Uterus (tissue), 4 donors: Measurements from ENCODE around the gene TRAPPC6A. TPM values are rescaled to one million over a fixed set of nuclear protein-coding genes. Genes with fewer than 3 reads are reported as not detected.

ENCODE experiments used
- DNase-seq, 2 donors: peaks; one replicate each; pipeline ENCODE4 v3.0.0-alpha.2; 2019 to 2020
- H3K27ac ChIP-seq, 2 donors: fragments of 200-600 bp; sonication (generic); 1 replicate in 1 of 2; 2 replicates in 1 of 2; pipeline ENCODE4 v1.5.1; 2016 to 2018
- H3K27me3 ChIP-seq, 2 donors: fragments of 200-600 bp; sonication (generic); one replicate each; pipeline ENCODE4 v1.5.1; 2018 to 2019; ENCODE audit warnings: control low read depth in 1 of 2
- H3K36me3 ChIP-seq, 2 donors: fragments of 200-600 bp; sonication (generic); one replicate each; pipeline ENCODE4 v1.5.1; 2019; ENCODE audit warnings: control low read depth in 1 of 2
- H3K4me1 ChIP-seq, 2 donors: fragments of 200-600 bp; sonication (generic); one replicate each; pipeline ENCODE4 v1.5.1; 2018 to 2019; ENCODE audit warnings: control low read depth in 1 of 2
- H3K4me3 ChIP-seq, 2 donors: fragments of 200-600 bp; sonication (generic); 1 replicate in 1 of 2; 2 replicates in 1 of 2; pipeline ENCODE4 v1.5.1; 2018 to 2019; ENCODE audit warnings: mild to moderate bottlenecking in 1 of 2
- H3K9me3 ChIP-seq, 2 donors: fragments of 200-600 bp; sonication (generic); one replicate each; pipeline ENCODE4 v1.5.1; 2019; ENCODE audit warnings: control low read depth in 1 of 2
- CTCF ChIP-seq, 4 experiments: fragments of 200-600 bp in 2 of 4; fragments of 450-650 bp in 2 of 4; sonication (generic) in 2 of 4; IDR thresholded peaks; one replicate each; pipeline ENCODE4 v1.5.1; 2016 to 2019; ENCODE audit warnings: antibody characterized with exemption in 4 of 4, mild to moderate bottlenecking in 2 of 4, moderate library complexity in 1 of 4
- POLR2A ChIP-seq, 2 donors: fragments of 450-650 bp; IDR thresholded peaks; one replicate each; pipeline ENCODE4 v1.6.1; 2016; ENCODE audit warnings: antibody characterized with exemption in 2 of 2, mild to moderate bottlenecking in 1 of 2, moderate library complexity in 1 of 2
- intact Hi-C: fragments of 100-400 bp; cut with DNase I; formaldehyde crosslinking; loops from one replicate; pipeline ENCODE4 v1.15.1; 2023; ENCODE audit warnings: low total_unique reads
- total RNA-seq, 4 donors: library from RNA; depleted of rRNA in 3 of 4; stranded (reverse); fragments of >200 nt in 3 of 4; gene quantifications; one replicate each; pipeline versions ENCODE4 v1.1.0 to v1.2.4, GENCODE V29; 2014 to 2023
- donor health status: DM: yes; HTN: yes; CAD: no.

Gene TRAPPC6A
- 10 to 100 TPM in 3 of 4 donors, 1 to 10 TPM in 1; 4.1 to 25.9 (median 16.5) TPM for total RNA-seq

DNA sequence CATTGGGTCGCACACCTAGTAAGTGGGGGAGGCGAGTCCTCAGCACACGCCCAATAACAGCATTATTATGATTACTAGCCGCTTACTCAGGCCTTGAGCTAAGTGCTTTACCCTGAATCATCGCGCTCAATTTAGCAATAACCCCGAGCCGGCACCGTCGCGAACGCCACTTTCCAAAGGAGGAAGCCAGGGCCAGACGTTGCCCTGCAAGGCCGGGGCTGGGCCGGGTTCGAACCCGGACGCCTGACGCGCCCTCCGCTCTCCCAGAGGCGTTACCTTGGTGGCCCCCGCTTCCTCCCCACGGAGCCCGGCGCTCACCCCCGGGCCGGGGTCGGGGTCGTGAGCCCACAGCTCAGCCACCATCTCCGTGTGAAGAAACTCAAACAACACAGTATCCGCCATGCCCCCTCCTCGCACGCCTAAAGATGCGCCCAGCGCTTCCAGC lies at the start of gene TRAPPC6A:
Gene TRAPPC6A, minus strand, starts transcription at position 421 of the 445 bp plus-strand sequence. Its CDS starts 19 bp downstream, at position 402.
- intact Hi-C loops: no loop called here
- no peak for DNase-seq
- H3K36me3 ChIP-seq: no peaks in the 10 kb centered on the region
- H3K27me3 ChIP-seq: no peaks in the 10 kb centered on the region
- TF ChIP-seq POLR2A (IDR thresholded peaks at IDR 0.05): peak; percentile 51 to 70
- no peak for TF ChIP-seq CTCF (IDR thresholded peaks at IDR 0.05)
- H3K9me3 ChIP-seq: no peaks in the 10 kb centered on the region
- peak within 1 kb of the TSS; percentile 84 to 96 for H3K27ac ChIP-seq
- peaks cover 8 to 21% of the 10 kb centered on the region in 2 donors for H3K4me1 ChIP-seq
- H3K4me3 ChIP-seq: peak within 1 kb of the TSS; percentile 85 to 93

DNA sequence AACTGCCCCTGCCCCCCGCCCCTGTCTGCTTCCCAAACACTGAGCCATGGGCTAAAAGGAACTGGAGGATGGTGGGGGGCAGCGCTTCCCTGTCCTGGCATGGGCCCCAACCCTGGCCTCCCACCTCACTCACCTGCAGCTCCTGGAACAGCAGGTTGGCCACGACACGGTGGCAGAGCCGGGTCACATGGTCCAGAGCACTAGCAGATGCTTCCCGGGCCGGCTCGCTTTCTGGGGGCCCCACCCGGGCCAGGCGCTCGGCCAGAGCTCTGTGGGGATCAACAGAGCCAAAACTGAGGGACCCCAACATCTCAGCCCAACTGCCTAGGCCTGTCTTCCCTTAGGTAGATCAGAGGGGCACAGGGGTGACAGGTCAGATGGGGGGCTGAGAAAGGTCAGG lies 46.6 kb upstream of the TRAPPC6A start:
- intact Hi-C loops: no loop called here
- DNase-seq: no peak
- Histone ChIP-seq H3K4me3 (no peak overlapping the region), H3K27ac (no peak overlapping the region), H3K27me3 (no peaks in the 10 kb centered on the region), H3K4me1 (no peaks in the 10 kb centered on the region), H3K36me3 (no peaks in the 10 kb centered on the region), H3K9me3 (no peaks in the 10 kb centered on the region)
- TF ChIP-seq POLR2A (IDR thresholded peaks at IDR 0.05): no peak
- TF ChIP-seq CTCF (IDR thresholded peaks at IDR 0.05): no peak

DNA sequence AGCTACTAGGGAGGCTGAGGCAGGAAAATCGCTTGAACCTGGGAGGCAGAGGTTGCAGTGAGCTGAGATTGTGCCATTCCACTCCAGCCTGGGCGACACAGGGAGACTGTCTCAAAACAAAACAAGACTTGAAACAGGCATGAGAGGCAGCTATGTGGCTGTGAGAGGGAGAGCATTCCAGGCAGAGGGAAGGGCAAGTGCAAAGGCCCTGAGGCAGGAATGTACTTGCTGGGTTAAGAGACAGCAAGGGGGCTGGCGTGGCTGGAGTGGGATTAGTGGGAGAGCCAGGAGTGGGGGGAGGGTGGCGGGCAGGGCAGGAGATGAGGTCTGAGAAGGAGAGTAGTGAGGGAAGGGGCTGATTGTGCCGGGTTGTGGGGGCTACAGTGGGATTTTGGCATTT lies 45.8 kb upstream of the TRAPPC6A start:
- no peaks in the 10 kb centered on the region for H3K36me3 ChIP-seq
- DNase-seq: no peak
- no peaks in the 10 kb centered on the region for H3K9me3 ChIP-seq
- TF ChIP-seq POLR2A (IDR thresholded peaks at IDR 0.05) (no peak), CTCF (IDR thresholded peaks at IDR 0.05) (no peak)
- no peak overlapping the region for H3K27ac ChIP-seq
- no peaks in the 10 kb centered on the region for H3K4me1 ChIP-seq
- intact Hi-C loops: no loop called here
- no peak overlapping the region for H3K4me3 ChIP-seq
- H3K27me3 ChIP-seq: no peaks in the 10 kb centered on the region

- Histone ChIP-seq H3K9me3 (no peaks in the 10 kb centered on the region), H3K27me3 (peaks cover 0 to under 1% of the 10 kb centered on the region in 2 donors), H3K27ac (no peak overlapping the region), H3K4me3 (no peak overlapping the region), H3K36me3 (no peaks in the 10 kb centered on the region), H3K4me1 (no peaks in the 10 kb centered on the region)
- DNase-seq: no peak
- intact Hi-C loops: no loop called here
- no peak for TF ChIP-seq POLR2A (IDR thresholded peaks at IDR 0.05)
- no peak for TF ChIP-seq CTCF (IDR thresholded peaks at IDR 0.05)
These were observed 44.7 kb upstream of the TRAPPC6A start for GRCh38 chr19:45222724-45223123.

DNA sequence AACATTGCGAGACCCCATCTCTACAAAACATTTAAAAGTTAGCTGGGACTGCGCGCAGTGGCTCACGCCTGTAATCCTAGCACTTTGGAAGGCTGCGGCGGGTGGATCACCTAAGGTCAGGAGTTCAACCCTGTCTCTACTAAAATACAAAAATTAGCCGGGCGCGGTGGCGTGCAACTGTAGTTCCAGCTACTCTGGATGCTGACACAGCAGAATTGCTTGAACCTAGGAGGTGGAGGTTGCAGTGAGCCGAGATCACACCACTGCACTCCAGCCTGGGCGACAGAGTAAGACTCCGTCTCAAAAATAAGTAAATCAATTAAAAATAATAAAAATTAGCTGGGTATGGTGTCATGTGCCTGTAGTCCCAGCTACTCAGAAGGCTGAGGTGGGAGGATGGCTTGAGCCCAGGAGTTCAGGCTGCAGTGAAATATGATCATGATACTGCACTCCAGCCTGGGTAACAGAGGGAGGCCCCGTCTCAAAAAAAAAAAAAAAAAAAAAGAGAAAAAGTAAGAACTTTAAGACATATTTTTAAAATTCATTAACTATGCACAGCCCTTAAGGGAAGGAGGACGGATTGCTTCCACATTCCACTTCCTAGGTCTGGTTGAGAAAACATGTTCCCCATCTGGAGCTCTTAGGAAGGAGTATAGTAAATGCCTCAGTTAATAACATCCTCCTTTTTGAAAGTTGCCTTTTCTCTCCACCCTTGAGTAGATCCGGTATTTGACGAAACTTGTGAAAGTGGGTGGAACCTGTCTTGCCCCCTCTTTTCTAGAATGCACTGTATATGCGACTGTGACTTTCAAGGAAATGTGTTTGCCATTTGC lies 41.1 kb upstream of the TRAPPC6A start:
- Histone ChIP-seq H3K9me3 (no peaks in the 10 kb centered on the region), H3K4me1 (no peaks in the 10 kb centered on the region), H3K36me3 (no peaks in the 10 kb centered on the region), H3K27ac (no peak overlapping the region), H3K27me3 (peaks cover 8 to 14% of the 10 kb centered on the region in 2 donors), H3K4me3 (no peak overlapping the region)
- intact Hi-C loops: no loop called here
- no peak for DNase-seq
- TF ChIP-seq CTCF (IDR thresholded peaks at IDR 0.05): no peak
- TF ChIP-seq POLR2A (IDR thresholded peaks at IDR 0.05): no peak
